ENCODE measurements around the gene TSR1. TPM values are rescaled to one million over a fixed set of nuclear protein-coding genes. Genes with fewer than 3 reads are reported as not detected.

TSR1 gene
- 10 to 100 TPM; 29.8 to 39.1 (median 36.0) TPM for polyA plus RNA-seq (ENCODE audit: insufficient read depth in 1 of 5, insufficient read length in 5 of 5, low replicate concordance in 1 of 5)
- long read RNA-seq, donor 1, full-length matches to known transcripts = 3 of 8 reads
- long read RNA-seq, donor 1, partial matches to known transcripts = 5 of 8 reads
- long read RNA-seq, donor 1, other reads (novel, unspliced or antisense) = 0 of 8 reads
- long read RNA-seq, donor 2, full-length matches to known transcripts = 8 of 8 reads
- long read RNA-seq, donor 2, partial matches to known transcripts = 0 of 8 reads
- long read RNA-seq, donor 2, other reads (novel, unspliced or antisense) = 0 of 8 reads
- long read RNA-seq, donor 3, full-length matches to known transcripts = 3 of 3 reads
- long read RNA-seq, donor 3, partial matches to known transcripts = 0 of 3 reads
- long read RNA-seq, donor 3, other reads (novel, unspliced or antisense) = 0 of 3 reads
- long read RNA-seq, donor 4, full-length matches to known transcripts = 1 of 1 reads
- long read RNA-seq, donor 4, partial matches to known transcripts = 0 of 1 reads
- long read RNA-seq, donor 4, other reads (novel, unspliced or antisense) = 0 of 1 reads
- long read RNA-seq, donor 5, partial matches to known transcripts = 0 of 1 reads
- long read RNA-seq, donor 5, other reads (novel, unspliced or antisense) = 0 of 1 reads
- long read RNA-seq, donor 6, full-length matches to known transcripts = 6 of 14 reads
- long read RNA-seq, donor 6, partial matches to known transcripts = 8 of 14 reads
- long read RNA-seq, donor 6, other reads (novel, unspliced or antisense) = 0 of 14 reads
- long read RNA-seq, donor 7, full-length matches to known transcripts = 6 of 6 reads
- long read RNA-seq, donor 7, partial matches to known transcripts = 0 of 6 reads
- long read RNA-seq, donor 7, other reads (novel, unspliced or antisense) = 0 of 6 reads
- long read RNA-seq, donor 8, full-length matches to known transcripts = 1 of 1 reads
- long read RNA-seq, donor 8, partial matches to known transcripts = 0 of 1 reads
- long read RNA-seq, donor 8, other reads (novel, unspliced or antisense) = 0 of 1 reads

- DNase-seq = peak; percentile 89
These were observed at the start of gene TSR1 for GRCh38 chr17:2336215-2336851. TSS of gene TSR1 (minus strand) at chr17:2336457. CDS start at chr17:2336427, 30 bp downstream.

- DNase-seq = no peak
These were observed 49.3 kb upstream of the TSR1 start for GRCh38 chr17:2385240-2386210.

- no peak for DNase-seq
These were observed 48.3 kb upstream of the TSR1 start for GRCh38 chr17:2384439-2385127.

GRCh38 chr17:2383628-2384167 is 47.4 kb upstream of the TSR1 start:
- DNase-seq = no peak

DNA sequence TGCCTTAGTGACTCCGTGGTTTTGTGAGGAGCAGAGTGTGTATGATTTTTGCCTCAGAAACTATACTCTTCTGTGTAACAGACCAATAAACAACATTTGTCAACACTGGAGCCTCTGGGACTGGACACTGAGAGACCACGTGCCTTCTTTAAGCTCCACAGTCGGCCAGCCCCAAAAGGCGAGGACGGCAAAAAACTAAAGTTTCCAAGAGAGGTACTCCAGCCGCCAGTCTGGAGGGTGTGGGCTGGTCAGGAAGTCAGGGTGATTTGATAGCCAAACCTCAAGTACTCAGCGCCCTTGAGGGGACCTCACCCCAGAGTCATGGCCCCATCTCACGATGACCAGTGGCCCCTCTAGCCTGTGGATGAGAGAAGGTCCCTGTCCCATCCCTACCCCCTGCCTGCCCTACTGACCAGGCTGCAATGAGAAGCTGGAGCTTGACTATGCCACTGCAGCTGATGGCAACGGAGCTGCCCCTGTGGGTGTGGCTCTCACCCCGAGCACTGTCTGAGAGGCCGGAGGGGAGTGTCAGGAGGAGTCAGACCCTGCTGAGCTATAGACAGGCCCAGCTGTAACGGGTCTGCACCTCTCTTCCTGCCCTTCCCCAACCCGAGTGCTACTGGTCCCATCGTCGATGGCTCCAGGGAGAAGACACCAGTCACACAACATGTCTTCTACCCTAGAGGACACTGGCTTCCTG is 44.8 kb upstream of the TSR1 start:
- DNase-seq = no peak

DNA sequence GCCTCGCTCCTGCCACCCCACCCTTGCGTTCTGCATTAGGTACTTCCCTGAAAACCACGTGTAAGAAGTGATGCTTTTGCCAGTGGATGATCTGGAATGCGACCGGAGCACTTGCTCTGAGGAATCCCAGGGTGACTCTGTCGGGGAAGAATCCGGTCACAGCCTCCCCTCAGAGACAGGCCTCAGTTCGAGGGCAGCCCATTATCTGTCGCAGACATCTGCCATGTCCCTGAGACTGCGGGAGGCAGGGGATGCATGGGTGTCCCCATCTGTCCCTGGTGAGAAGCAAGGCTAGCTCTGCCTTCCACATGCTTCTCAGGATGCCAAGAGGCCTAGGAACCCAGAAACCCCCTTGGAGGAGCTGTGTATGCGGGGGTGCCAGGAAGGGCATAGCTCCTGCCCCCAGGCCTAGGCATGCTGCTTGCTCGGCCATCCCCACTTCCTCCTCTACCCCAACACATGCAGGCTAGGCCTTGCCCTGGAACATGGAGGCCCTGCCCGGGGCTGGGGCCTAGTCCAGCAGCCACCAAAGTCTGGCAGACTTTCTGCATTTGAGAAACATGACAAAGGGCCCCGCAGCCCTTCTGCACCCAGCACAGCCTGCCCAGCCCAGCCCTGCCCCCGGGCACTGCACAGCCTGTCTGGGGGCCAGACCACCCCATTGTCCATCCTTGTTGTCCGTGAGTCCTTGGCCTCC is 44.1 kb upstream of the TSR1 start:
- no peak for DNase-seq

DNA sequence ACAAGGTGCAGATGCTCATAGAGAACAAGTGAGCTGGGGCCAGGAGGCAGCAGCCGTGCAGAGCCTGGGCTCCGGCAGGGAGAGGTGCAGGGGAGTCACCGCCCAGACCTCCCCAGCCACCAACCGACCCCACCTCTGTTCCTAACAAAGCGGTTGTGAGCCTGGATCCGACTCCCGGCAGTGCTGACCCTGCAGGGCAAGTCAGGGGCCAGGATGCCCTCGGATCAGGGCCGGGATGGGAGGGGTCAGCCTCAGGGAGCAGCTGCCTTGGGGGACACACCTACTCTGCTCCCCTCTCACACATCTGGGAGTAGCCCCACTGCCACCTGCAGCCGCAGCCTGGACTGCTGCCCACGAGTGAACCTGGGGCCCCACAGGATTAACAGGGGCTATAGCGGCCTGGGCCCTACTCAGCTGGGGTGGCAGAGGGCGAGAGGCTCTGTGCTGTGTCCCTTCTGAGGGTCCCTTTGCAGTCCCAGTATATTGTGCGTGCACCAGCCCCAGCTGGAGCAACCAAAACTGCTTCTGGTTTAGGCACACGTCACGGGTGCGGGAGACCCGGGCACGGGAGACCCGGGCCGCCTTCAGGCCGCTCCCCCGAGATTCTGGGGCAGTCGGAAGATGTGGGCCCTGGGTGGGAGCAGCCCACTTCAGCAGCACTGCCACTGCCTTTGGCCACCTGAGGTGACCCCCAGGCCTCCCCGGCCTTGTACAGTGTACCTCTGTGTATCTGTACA is 43.4 kb upstream of the TSR1 start:
- DNase-seq = no peak

DNA sequence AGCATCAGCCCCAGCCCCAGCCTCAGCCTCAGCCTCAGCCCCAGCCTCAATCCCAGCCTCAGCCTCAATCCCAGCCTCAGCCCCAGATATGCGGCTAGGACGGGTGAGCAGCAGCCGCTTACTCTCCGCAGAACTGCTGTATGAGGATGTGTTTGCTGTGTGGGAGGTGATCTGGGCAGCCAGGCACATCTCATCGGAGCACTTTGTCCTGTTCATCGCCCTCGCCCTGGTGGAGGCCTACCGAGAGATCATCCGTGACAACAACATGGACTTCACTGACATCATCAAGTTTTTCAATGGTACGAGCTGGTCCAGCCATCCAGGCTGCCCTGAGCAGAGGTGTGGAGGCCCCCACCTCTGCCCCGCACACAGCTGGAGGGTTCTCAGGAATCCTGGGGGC is 42.6 kb upstream of the TSR1 start:
- DNase-seq = no peak

GRCh38 chr17:2377659-2378058 is 41.4 kb upstream of the TSR1 start:
- no peak for DNase-seq

- no peak for DNase-seq
These were observed 39.9 kb upstream of the TSR1 start for GRCh38 chr17:2376107-2376506.

DNA sequence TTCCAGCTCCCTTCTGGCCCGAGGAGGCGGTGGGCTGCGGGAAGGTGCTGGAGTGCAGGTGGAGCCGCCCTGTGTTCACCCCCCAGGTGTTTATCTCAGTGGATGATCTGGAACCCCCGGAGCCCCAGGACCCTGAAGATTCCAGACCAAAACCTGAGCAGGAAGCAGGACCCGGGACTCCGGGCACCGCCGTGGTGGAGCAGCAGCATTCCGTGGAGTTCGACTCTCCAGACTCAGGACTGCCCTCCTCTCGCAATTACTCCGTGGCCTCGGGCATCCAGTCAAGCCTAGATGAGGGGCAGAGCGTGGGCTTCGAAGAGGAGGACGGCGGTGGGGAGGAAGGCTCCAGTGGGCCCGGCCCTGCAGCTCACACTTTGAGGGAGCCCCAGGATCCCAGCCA is 39.1 kb upstream of the TSR1 start:
- no peak for DNase-seq

GRCh38 chr17:2374549-2375285 is 38.5 kb upstream of the TSR1 start:
- DNase-seq = no peak

GRCh38 chr17:2373179-2373578 is 36.9 kb upstream of the TSR1 start:
- DNase-seq = no peak

GRCh38 chr17:2372681-2373080 is 36.4 kb upstream of the TSR1 start:
- no peak for DNase-seq

DNA sequence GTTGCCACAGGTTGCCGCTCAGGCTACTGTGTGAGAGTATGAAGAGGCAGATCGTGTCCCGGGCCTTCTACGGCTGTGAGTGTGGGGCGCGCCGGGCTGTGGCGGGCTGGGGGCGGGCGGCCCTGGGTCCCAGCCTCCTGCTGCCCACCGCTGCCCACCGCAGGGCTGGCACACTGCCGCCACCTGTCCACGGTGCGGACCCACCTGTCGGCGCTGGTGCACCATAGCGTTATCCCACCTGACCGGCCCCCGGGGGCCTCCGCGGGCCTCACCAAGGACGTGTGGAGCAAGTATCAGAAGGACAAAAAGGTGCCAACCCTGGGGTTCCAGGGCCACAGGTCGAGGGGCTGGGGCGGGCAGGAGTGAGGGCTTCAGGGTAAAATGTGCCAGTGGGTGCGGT is 35.9 kb upstream of the TSR1 start:
- no peak for DNase-seq

GRCh38 chr17:2371183-2372130 is 35.2 kb upstream of the TSR1 start:
- no peak for DNase-seq

Measured in right lung (tissue), 10 donors.